HepG2 (cell line): ENCODE data around the gene RNF114. TPM values are rescaled to one million over a fixed set of nuclear protein-coding genes. Genes with fewer than 3 reads are reported as not detected.

Experiments used
- GFI1 ChIP-seq: sonication (generic); formaldehyde crosslinking; IDR thresholded peaks from 2 replicates; pipeline ENCODE4 v1.5.0; 2020; ENCODE audit warnings: missing genetic modification reagents, mild to moderate bottlenecking, borderline replicate concordance
- HNRNPUL1 ChIP-seq: fragments of 200-400 bp; formaldehyde crosslinking; IDR thresholded peaks from 2 replicates; pipeline ENCODE4 v1.6.1; 2017; ENCODE audit warnings: low read depth, mild to moderate bottlenecking, low read length, moderate library complexity
- KDM4B ChIP-seq: sonication (generic); formaldehyde crosslinking; IDR thresholded peaks from 2 replicates; pipeline ENCODE4 v1.4.0; 2020; ENCODE audit warnings: missing genetic modification reagents
- NR2F2 ChIP-seq: IDR thresholded peaks from 2 replicates; pipeline ENCODE4 v1.6.1; 2012; ENCODE audit warnings: low read depth, inconsistent platforms, borderline replicate concordance
- THAP9 ChIP-seq: sonication (generic); formaldehyde crosslinking; IDR thresholded peaks from 2 replicates; pipeline ENCODE4; 2020; ENCODE audit warnings: missing genetic modification reagents, mild to moderate bottlenecking, borderline replicate concordance
- ZNF232 ChIP-seq: sonication (generic); formaldehyde crosslinking; IDR thresholded peaks from 2 replicates; pipeline ENCODE4 v1.4.0; 2020; ENCODE audit warnings: missing genetic modification reagents, borderline replicate concordance
- ZNF234 ChIP-seq: sonication (generic); formaldehyde crosslinking; conservative IDR thresholded peaks from 2 replicates; pipeline ENCODE4 v1.5.1; 2020; ENCODE audit warnings: mild to moderate bottlenecking, missing genetic modification reagents
- ZNF569 ChIP-seq: sonication (generic); formaldehyde crosslinking; IDR thresholded peaks from 2 replicates; pipeline ENCODE4 v1.5.0; 2020; ENCODE audit warnings: mild to moderate bottlenecking, missing genetic modification reagents, moderate library complexity, borderline replicate concordance
- polyA plus RNA-seq, 8 experiments: library from polyadenylated mRNA; depleted of rRNA in 3 of 8; stranded (reverse) in 7 of 8; unstranded in 1 of 8; fragments of >200 nt; fragmentation: Illumina TruSeq in 4 of 8; extraction: Trizol in 4 of 8; gene quantifications; 2 replicates each; pipeline versions ENCODE4 v1.2.1 to v1.2.3, GENCODE V29; 2011 to 2016; ENCODE audit warnings: low read depth in 4 of 8, missing spikeins in 1 of 8, mixed read lengths in 1 of 8; ENCODE audit not compliant: insufficient read depth in 1 of 8
- total RNA-seq, 5 experiments: library from RNA; depleted of rRNA; stranded (reverse); fragments of >200 nt; fragmentation: Illumina TruSeq; extraction: Trizol; gene quantifications; 2 replicates each; pipeline ENCODE4 v1.2.3, GENCODE V29; 2016; ENCODE audit warnings: low read depth in 1 of 5
- TF ChIP-seq, protein P1 (sequence below): sonication (generic); formaldehyde crosslinking; IDR thresholded peaks from 2 replicates; pipeline ENCODE4 v1.8.0; 2022; ENCODE audit warnings: mild to moderate bottlenecking, missing genetic modification reagents; ENCODE audit not compliant: insufficient replicate concordance
- TF ChIP-seq, protein P2 (sequence below): sonication (generic); formaldehyde crosslinking; IDR thresholded peaks from 2 replicates; pipeline ENCODE4 v1.4.0; 2020; ENCODE audit warnings: mild to moderate bottlenecking, missing genetic modification reagents
- TF ChIP-seq, protein P3 (sequence below): sonication (generic); formaldehyde crosslinking; IDR thresholded peaks from 2 replicates; pipeline ENCODE4 v1.4.0; 2020; ENCODE audit warnings: missing genetic modification reagents, mild to moderate bottlenecking, borderline replicate concordance
- TF ChIP-seq, protein P4 (sequence below): IDR thresholded peaks from 2 replicates; pipeline ENCODE4 v1.6.1; 2012; ENCODE audit warnings: low read length, improper control_type of control experiment
- TF ChIP-seq, protein P5 (sequence below): sonication (generic); formaldehyde crosslinking; IDR thresholded peaks from 2 replicates; pipeline ENCODE4 v1.4.0; 2020; ENCODE audit warnings: mild to moderate bottlenecking, low read depth, missing genetic modification reagents

Gene RNF114
- total and polyA plus RNA-seq, 2 of the 13 experiments (the other 11 are each of a cell fraction or from before 2014, with no cell fraction given), result 119 to 126 TPM

DNA sequence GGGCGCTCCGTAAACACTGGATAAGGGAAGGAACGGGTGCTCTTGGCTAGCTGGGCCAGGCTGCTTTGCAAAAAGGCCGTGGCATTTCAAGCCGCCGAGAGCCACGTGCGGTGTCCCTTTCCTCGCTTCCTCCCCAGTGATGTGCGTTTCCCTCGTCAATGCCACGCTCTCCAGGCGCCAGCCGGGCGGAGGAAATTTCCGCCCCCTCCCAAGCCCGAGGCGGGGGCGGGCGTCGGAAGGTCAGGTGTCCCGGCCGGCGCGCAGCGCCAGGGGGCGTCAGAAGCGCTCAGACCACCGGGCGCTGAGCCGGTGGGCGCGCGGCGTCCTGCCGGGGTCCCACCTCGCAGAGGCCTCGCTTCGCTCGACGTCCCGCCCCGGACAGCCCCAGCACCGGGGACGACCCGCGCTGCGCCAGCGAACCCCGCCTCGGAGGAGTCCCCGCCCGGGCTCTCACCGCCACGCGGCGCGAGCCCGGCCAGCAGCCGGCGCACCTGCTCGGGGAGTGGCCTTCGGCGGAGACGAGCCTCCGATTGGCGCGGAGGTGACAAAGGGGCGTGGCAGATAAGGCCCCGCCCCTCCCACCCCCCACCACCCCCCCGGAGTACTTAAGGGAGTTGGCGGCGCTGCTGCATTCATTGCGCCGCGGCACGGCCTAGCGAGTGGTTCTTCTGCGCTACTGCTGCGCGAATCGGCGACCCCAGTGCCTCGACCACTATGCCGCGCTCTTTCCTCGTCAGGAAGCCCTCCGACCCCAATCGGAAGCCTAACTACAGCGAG lies 46.3 kb downstream of the RNF114 start, which contains the start of gene SNAI1 (continued):
- TF ChIP-seq, protein P1, sequence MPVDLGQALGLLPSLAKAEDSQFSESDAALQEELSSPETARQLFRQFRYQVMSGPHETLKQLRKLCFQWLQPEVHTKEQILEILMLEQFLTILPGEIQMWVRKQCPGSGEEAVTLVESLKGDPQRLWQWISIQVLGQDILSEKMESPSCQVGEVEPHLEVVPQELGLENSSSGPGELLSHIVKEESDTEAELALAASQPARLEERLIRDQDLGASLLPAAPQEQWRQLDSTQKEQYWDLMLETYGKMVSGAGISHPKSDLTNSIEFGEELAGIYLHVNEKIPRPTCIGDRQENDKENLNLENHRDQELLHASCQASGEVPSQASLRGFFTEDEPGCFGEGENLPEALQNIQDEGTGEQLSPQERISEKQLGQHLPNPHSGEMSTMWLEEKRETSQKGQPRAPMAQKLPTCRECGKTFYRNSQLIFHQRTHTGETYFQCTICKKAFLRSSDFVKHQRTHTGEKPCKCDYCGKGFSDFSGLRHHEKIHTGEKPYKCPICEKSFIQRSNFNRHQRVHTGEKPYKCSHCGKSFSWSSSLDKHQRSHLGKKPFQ (CRISPR knock-in tag), result peak; percentile 92
- TF ChIP-seq, protein P2, sequence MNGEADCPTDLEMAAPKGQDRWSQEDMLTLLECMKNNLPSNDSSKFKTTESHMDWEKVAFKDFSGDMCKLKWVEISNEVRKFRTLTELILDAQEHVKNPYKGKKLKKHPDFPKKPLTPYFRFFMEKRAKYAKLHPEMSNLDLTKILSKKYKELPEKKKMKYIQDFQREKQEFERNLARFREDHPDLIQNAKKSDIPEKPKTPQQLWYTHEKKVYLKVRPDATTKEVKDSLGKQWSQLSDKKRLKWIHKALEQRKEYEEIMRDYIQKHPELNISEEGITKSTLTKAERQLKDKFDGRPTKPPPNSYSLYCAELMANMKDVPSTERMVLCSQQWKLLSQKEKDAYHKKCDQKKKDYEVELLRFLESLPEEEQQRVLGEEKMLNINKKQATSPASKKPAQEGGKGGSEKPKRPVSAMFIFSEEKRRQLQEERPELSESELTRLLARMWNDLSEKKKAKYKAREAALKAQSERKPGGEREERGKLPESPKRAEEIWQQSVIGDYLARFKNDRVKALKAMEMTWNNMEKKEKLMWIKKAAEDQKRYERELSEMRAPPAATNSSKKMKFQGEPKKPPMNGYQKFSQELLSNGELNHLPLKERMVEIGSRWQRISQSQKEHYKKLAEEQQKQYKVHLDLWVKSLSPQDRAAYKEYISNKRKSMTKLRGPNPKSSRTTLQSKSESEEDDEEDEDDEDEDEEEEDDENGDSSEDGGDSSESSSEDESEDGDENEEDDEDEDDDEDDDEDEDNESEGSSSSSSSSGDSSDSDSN (CRISPR knock-in tag), result no peak; the same call in 1 of the 2 replicates
- TF ChIP-seq GFI1 (CRISPR knock-in tag) (peak; percentile 84), KDM4B (CRISPR knock-in tag) (peak; percentile 88), ZNF234 (0 out of 2 replicates have a peak, but pooled peaks have one; percentile 11), THAP9 (CRISPR knock-in tag) (peak; percentile 16; the same call in 1 of the 2 replicates), ZNF569 (CRISPR knock-in tag) (no peak), NR2F2 (no peak), HNRNPUL1 (no peak), ZNF232 (CRISPR knock-in tag) (peak; percentile 99)
- TF ChIP-seq, protein P3, sequence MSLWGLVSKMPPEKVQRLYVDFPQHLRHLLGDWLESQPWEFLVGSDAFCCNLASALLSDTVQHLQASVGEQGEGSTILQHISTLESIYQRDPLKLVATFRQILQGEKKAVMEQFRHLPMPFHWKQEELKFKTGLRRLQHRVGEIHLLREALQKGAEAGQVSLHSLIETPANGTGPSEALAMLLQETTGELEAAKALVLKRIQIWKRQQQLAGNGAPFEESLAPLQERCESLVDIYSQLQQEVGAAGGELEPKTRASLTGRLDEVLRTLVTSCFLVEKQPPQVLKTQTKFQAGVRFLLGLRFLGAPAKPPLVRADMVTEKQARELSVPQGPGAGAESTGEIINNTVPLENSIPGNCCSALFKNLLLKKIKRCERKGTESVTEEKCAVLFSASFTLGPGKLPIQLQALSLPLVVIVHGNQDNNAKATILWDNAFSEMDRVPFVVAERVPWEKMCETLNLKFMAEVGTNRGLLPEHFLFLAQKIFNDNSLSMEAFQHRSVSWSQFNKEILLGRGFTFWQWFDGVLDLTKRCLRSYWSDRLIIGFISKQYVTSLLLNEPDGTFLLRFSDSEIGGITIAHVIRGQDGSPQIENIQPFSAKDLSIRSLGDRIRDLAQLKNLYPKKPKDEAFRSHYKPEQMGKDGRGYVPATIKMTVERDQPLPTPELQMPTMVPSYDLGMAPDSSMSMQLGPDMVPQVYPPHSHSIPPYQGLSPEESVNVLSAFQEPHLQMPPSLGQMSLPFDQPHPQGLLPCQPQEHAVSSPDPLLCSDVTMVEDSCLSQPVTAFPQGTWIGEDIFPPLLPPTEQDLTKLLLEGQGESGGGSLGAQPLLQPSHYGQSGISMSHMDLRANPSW (CRISPR knock-in tag), result no peak
- TF ChIP-seq, protein P4, sequence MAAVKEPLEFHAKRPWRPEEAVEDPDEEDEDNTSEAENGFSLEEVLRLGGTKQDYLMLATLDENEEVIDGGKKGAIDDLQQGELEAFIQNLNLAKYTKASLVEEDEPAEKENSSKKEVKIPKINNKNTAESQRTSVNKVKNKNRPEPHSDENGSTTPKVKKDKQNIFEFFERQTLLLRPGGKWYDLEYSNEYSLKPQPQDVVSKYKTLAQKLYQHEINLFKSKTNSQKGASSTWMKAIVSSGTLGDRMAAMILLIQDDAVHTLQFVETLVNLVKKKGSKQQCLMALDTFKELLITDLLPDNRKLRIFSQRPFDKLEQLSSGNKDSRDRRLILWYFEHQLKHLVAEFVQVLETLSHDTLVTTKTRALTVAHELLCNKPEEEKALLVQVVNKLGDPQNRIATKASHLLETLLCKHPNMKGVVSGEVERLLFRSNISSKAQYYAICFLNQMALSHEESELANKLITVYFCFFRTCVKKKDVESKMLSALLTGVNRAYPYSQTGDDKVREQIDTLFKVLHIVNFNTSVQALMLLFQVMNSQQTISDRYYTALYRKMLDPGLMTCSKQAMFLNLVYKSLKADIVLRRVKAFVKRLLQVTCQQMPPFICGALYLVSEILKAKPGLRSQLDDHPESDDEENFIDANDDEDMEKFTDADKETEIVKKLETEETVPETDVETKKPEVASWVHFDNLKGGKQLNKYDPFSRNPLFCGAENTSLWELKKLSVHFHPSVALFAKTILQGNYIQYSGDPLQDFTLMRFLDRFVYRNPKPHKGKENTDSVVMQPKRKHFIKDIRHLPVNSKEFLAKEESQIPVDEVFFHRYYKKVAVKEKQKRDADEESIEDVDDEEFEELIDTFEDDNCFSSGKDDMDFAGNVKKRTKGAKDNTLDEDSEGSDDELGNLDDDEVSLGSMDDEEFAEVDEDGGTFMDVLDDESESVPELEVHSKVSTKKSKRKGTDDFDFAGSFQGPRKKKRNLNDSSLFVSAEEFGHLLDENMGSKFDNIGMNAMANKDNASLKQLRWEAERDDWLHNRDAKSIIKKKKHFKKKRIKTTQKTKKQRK, result no peak
- TF ChIP-seq, protein P5, sequence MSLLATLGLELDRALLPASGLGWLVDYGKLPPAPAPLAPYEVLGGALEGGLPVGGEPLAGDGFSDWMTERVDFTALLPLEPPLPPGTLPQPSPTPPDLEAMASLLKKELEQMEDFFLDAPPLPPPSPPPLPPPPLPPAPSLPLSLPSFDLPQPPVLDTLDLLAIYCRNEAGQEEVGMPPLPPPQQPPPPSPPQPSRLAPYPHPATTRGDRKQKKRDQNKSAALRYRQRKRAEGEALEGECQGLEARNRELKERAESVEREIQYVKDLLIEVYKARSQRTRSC (CRISPR knock-in tag), result no peak; the same call in 1 of the 2 replicates
